SK-N-SH treated with all-trans-retinoic acid at 6 μM for 48 hours (cell line): Measurements from ENCODE around the gene SLC25A25.

Experiments used
- ATAC-seq: fragments of 200-7000 bp; cut with Tn5 transposase; 3 replicates; pipeline ENCODE4 v1.9.1; 2020; ENCODE audit warnings: mild to moderate bottlenecking, moderate library complexity
- ARNTL ChIP-seq: fragments of 450-650 bp; formaldehyde crosslinking; IDR thresholded peaks from 2 replicates; pipeline ENCODE4 v1.5.0; 2020; ENCODE audit warnings: low read depth, mild to moderate bottlenecking, moderate library complexity, borderline replicate concordance
- BACH2 ChIP-seq: fragments of 250-450 bp; sonication (Bioruptor Pico); IDR thresholded peaks from 2 replicates; pipeline ENCODE4 v1.9.0; 2021; ENCODE audit warnings: mild to moderate bottlenecking, borderline replicate concordance
- CSDC2 ChIP-seq: fragments of 250-450 bp; sonication (Bioruptor Pico); IDR thresholded peaks from 2 replicates; pipeline ENCODE4 v1.5.0; 2020; ENCODE audit warnings: mild to moderate bottlenecking, moderate library complexity
- GLIS3 ChIP-seq: fragments of 250-450 bp; sonication (Bioruptor Pico); IDR thresholded peaks from 2 replicates; pipeline ENCODE4 v1.5.0; 2020; ENCODE audit warnings: mild to moderate bottlenecking, moderate library complexity
- ISL1 ChIP-seq: fragments of 250-450 bp; sonication (Bioruptor Pico); IDR thresholded peaks from 2 replicates; pipeline ENCODE4 v2.1.2; 2022; ENCODE audit warnings: mild to moderate bottlenecking, moderate library complexity
- TOX ChIP-seq: fragments of 250-450 bp; sonication (Bioruptor Pico); IDR thresholded peaks from 2 replicates; pipeline ENCODE4 v1.8.0; 2021; ENCODE audit warnings: mild to moderate bottlenecking, moderate library complexity, borderline replicate concordance
- ZC3H10 ChIP-seq: fragments of 250-450 bp; sonication (Bioruptor Pico); IDR thresholded peaks from 2 replicates; pipeline ENCODE4 v1.5.1; 2021; ENCODE audit warnings: mild to moderate bottlenecking, moderate library complexity
- ZFP3 ChIP-seq: fragments of 250-450 bp; sonication (Bioruptor Pico); IDR thresholded peaks from 2 replicates; pipeline ENCODE4 v1.5.0; 2020; ENCODE audit warnings: mild to moderate bottlenecking, moderate library complexity
- ZNF70 ChIP-seq: fragments of 450-650 bp; formaldehyde crosslinking; IDR thresholded peaks from 2 replicates; pipeline ENCODE4 v1.5.0; 2020; ENCODE audit warnings: mild to moderate bottlenecking, moderate library complexity
- ZNF8 ChIP-seq: fragments of 450-650 bp; formaldehyde crosslinking; IDR thresholded peaks from 2 replicates; pipeline ENCODE4 v1.5.0; 2020; ENCODE audit warnings: mild to moderate bottlenecking, moderate library complexity
- TF ChIP-seq, protein P1 (sequence below): fragments of 250-450 bp; sonication (Bioruptor Pico); IDR thresholded peaks from 2 replicates; pipeline ENCODE4 v1.5.0; 2020; ENCODE audit warnings: mild to moderate bottlenecking, moderate library complexity
- TF ChIP-seq, protein P2 (sequence below): fragments of 250-450 bp; sonication (Bioruptor Pico); IDR thresholded peaks from 2 replicates; pipeline ENCODE4 v1.5.1; 2020; ENCODE audit warnings: low read depth, mild to moderate bottlenecking, moderate library complexity
- TF ChIP-seq, protein P3 (sequence below): fragments of 250-450 bp; sonication (Bioruptor Pico); IDR thresholded peaks from 2 replicates; pipeline ENCODE4 v1.8.0; 2020; ENCODE audit warnings: mild to moderate bottlenecking, moderate library complexity, borderline replicate concordance
- TF ChIP-seq, protein P4 (sequence below): fragments of 250-450 bp; sonication (Bioruptor Pico); IDR thresholded peaks from 2 replicates; pipeline ENCODE4 v1.5.1; 2021; ENCODE audit warnings: mild to moderate bottlenecking, moderate library complexity
- TF ChIP-seq, protein P5 (sequence below): fragments of 250-450 bp; sonication (Bioruptor Pico); IDR thresholded peaks from 2 replicates; pipeline ENCODE4 v1.8.0; 2021; ENCODE audit warnings: low read depth, mild to moderate bottlenecking, moderate library complexity, borderline replicate concordance

The SLC25A25 gene

DNA sequence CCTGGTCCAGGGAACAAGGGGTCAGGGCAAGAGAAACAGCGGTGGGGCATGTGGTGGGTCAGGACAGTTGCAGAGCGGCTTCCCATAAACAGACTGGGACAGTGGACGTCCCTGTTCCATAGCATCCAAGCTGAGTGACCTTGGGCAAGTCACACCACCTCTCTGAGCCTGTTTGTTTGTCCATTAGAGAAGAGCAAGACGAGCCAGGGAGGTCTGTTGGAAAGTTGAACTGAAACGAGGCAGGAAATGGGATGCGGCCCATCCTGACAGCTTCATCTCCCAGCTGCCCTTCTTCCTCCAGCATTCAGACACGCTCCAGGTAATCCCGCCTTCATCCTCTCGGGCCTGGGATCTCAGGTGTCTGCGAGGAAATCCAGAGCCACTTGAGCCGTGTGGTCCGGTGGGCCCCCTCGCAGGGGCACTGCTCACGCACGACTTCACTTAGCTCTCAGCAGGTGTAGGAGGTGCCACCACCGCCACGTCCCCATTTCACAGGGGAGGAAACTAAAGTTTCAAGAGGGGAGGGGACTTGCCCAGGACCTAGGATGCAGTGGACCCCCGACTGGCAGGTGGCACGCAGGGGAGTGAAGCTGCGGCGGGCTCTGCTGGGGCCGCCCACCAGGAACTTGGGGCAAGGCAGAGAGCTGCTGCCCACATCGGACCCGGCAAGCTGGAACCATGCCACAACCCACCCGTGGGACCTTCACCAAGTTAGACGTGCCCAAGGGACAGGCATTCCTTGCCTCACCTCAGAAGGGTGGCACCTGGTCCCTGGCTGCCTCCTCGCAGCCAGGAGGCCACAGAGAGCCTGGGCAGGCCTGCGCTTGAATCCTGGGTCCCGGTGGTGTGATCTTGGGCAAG lies 46.5 kb downstream of the SLC25A25 start (continued):
- TF ChIP-seq, protein P1, sequence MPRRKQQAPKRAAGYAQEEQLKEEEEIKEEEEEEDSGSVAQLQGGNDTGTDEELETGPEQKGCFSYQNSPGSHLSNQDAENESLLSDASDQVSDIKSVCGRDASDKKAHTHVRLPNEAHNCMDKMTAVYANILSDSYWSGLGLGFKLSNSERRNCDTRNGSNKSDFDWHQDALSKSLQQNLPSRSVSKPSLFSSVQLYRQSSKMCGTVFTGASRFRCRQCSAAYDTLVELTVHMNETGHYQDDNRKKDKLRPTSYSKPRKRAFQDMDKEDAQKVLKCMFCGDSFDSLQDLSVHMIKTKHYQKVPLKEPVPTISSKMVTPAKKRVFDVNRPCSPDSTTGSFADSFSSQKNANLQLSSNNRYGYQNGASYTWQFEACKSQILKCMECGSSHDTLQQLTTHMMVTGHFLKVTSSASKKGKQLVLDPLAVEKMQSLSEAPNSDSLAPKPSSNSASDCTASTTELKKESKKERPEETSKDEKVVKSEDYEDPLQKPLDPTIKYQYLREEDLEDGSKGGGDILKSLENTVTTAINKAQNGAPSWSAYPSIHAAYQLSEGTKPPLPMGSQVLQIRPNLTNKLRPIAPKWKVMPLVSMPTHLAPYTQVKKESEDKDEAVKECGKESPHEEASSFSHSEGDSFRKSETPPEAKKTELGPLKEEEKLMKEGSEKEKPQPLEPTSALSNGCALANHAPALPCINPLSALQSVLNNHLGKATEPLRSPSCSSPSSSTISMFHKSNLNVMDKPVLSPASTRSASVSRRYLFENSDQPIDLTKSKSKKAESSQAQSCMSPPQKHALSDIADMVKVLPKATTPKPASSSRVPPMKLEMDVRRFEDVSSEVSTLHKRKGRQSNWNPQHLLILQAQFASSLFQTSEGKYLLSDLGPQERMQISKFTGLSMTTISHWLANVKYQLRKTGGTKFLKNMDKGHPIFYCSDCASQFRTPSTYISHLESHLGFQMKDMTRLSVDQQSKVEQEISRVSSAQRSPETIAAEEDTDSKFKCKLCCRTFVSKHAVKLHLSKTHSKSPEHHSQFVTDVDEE (CRISPR knock-in tag): no peak
- TF ChIP-seq, protein P2, sequence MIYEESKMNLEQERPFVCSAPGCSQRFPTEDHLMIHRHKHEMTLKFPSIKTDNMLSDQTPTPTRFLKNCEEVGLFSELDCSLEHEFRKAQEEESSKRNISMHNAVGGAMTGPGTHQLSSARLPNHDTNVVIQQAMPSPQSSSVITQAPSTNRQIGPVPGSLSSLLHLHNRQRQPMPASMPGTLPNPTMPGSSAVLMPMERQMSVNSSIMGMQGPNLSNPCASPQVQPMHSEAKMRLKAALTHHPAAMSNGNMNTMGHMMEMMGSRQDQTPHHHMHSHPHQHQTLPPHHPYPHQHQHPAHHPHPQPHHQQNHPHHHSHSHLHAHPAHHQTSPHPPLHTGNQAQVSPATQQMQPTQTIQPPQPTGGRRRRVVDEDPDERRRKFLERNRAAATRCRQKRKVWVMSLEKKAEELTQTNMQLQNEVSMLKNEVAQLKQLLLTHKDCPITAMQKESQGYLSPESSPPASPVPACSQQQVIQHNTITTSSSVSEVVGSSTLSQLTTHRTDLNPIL: no peak
- TF ChIP-seq ZC3H10 (CRISPR knock-in tag): no peak

DNA sequence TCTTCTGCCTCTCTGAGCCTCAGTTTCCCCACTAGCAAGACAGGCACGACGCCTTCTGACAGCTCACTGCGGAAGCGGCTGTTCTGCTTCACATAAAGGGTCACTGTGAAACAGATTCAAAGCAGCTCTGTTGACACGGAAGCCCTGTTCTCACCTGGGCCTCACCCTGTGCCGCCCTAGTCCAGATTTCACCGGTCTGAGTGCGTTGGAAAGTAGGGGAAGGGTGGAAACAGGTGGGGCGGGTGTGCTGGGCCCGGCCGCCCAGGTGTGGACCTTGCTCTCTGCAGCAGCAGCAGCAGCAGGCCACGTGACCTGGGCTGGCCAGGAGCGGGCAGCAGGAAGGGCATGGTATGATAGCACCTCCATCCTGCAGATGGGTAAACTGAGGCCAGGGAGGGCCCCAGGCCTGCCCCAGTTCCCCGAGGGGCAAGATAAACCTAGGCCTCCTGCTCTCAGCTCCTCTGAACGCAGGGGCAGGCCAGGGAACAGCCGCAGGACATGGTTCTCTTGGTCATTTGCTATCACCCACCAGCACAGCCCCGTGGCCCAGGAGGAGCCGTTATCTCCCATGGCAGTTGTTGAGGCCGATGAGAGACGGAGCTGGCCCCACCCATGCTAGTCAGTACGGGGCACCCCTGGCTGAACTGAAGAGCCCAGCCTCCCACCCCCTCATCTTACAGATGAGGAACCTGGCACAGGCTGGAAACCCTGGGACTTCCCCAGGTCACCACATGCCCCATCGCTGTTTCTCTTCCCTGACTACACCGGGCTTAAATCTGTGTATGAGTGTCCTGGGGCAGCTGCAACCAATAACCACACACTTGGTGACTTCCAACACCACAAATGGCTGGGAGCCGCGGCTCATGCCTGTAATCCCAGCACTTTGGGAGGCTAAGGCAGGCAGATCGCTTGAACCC lies 47.4 kb downstream of the SLC25A25 start:
- no peak for ATAC-seq
- TF ChIP-seq, protein P1 (CRISPR knock-in tag): no peak
- TF ChIP-seq, protein P3, sequence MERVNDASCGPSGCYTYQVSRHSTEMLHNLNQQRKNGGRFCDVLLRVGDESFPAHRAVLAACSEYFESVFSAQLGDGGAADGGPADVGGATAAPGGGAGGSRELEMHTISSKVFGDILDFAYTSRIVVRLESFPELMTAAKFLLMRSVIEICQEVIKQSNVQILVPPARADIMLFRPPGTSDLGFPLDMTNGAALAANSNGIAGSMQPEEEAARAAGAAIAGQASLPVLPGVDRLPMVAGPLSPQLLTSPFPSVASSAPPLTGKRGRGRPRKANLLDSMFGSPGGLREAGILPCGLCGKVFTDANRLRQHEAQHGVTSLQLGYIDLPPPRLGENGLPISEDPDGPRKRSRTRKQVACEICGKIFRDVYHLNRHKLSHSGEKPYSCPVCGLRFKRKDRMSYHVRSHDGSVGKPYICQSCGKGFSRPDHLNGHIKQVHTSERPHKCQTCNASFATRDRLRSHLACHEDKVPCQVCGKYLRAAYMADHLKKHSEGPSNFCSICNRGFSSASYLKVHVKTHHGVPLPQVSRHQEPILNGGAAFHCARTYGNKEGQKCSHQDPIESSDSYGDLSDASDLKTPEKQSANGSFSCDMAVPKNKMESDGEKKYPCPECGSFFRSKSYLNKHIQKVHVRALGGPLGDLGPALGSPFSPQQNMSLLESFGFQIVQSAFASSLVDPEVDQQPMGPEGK: no peak
- TF ChIP-seq GLIS3 (CRISPR knock-in tag) (no peak), ZC3H10 (CRISPR knock-in tag) (no peak), ISL1 (no peak), ZNF70 (CRISPR knock-in tag) (no peak), ARNTL (CRISPR knock-in tag) (no peak), ZFP3 (CRISPR knock-in tag) (no peak), ZNF8 (CRISPR knock-in tag) (no peak), BACH2 (CRISPR knock-in tag) (no peak), TOX (CRISPR knock-in tag) (no peak), CSDC2 (CRISPR knock-in tag) (no peak)
- TF ChIP-seq, protein P4, sequence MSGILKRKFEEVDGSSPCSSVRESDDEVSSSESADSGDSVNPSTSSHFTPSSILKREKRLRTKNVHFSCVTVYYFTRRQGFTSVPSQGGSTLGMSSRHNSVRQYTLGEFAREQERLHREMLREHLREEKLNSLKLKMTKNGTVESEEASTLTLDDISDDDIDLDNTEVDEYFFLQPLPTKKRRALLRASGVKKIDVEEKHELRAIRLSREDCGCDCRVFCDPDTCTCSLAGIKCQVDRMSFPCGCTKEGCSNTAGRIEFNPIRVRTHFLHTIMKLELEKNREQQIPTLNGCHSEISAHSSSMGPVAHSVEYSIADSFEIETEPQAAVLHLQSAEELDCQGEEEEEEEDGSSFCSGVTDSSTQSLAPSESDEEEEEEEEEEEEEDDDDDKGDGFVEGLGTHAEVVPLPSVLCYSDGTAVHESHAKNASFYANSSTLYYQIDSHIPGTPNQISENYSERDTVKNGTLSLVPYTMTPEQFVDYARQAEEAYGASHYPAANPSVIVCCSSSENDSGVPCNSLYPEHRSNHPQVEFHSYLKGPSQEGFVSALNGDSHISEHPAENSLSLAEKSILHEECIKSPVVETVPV: no peak
- TF ChIP-seq, protein P5, sequence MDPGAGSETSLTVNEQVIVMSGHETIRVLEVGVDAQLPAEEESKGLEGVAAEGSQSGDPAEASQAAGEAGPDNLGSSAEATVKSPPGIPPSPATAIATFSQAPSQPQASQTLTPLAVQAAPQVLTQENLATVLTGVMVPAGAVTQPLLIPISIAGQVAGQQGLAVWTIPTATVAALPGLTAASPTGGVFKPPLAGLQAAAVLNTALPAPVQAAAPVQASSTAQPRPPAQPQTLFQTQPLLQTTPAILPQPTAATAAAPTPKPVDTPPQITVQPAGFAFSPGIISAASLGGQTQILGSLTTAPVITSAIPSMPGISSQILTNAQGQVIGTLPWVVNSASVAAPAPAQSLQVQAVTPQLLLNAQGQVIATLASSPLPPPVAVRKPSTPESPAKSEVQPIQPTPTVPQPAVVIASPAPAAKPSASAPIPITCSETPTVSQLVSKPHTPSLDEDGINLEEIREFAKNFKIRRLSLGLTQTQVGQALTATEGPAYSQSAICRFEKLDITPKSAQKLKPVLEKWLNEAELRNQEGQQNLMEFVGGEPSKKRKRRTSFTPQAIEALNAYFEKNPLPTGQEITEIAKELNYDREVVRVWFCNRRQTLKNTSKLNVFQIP: no peak
- TF ChIP-seq, protein P2: no peak
- TF ChIP-seq, all 23 proteins: peak for 0
